Mesangial cell (primary cell): ENCODE data around the gene TRIM67. TPM values are rescaled to one million over a fixed set of nuclear protein-coding genes. Genes with fewer than 3 reads are reported as not detected.

Experiments
- total RNA-seq: library from RNA; depleted of rRNA; stranded (reverse); fragments of >200 nt; gene quantifications from 2 replicates; pipeline ENCODE4 v1.2.3, GENCODE V29; 2015

The TRIM67 gene
- 1.1 TPM in 1 of 2 replicates, not detected in the other for total RNA-seq

DNA sequence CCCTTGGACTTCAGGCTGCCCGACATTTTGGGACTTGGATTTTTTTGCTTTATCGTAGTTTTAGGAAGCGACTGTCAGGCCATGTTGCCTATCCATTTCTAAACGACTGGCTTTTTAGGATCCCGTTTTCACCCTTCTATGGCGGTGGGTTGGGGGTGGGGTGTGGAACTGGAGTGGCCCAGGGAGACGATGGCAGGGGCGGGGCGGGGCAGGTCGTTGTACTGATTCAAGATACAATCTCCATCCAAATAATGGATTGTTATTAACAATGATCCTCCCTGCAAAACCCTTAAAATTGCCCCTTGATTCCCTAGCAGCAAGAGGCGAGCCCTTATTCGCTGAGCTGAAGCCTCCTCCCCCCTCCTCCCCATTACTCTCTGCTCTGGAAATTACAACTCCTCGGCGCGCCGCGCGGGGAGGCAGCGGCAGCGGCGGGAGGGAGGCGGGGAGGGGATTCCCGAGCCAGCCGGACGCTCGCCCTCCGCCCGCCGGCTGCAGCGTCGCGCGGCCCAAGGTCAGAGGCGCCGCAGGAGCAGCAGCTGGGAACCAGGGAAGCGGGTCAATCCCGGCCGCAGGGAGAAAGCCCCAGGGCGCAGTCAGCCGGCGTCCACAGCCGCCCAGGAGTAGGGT, at the start of gene TRIM67:
TRIM67 (plus strand) TSS at position 392 of the 630 bp plus-strand sequence. CDS start 912 bp downstream, outside the sequence.

DNA sequence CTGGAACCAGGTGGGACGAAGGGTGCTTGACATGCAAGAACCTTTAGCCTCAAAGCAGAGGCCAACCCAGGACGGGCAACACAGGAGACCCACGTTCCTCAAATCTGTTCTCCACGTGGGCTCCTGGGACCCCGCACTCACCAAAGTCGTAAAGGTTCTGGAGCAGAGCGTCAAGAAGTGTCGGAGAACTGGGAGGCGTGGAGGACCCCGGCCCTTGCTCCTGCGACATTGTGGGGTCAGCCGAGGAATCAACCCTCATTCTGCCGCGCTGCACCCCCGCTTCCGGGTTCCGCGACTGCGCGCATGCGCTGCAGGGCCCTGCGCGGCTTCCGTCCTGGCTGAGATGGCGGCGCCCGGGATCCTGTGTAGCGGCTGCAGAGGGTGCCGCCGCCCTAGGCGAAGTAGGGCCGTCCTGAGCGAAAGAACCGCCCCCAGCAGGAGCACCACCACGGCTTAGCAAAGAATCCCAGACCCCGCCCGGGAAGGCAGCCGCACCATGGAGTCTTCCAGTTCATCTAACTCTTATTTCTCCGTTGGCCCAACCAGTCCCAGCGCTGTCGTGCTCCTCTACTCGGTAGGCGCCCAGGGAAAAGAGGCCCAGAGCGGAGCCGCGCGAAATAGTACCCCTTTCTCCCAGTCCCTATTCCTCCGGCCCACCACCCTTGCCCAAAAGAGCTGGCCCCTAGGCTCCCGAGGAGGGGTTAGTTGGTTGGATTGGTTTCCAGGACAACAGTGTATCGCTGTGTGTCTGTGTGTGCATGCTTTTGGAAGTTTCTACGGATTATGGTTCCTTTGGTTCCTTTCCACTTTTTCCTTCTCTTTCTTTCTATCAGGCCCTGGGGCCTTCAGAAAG, 79.3 kb downstream of the TRIM67 start, which contains the start of gene GNPAT:
GNPAT (plus strand) TSS at position 330 of the 853 bp plus-strand sequence; CDS start at position 497, 167 bp downstream.

Other genes with a start within 250 kb of the TRIM67 start
- 5.6 and 9.9 TPM in 2 replicates for gene TTC13, start 183.2 kb upstream of the TRIM67 start, total RNA-seq
- 12.4 and 14.2 TPM in 2 replicates for gene ARV1, start 183.0 kb upstream of the TRIM67 start, total RNA-seq
- gene FAM89A, start 121.8 kb upstream of the TRIM67 start, total RNA-seq: 2.8 and 7.9 TPM in 2 replicates
- gene GNPAT, start 79.2 kb downstream of the TRIM67 start, total RNA-seq: 30.9 and 34.9 TPM in 2 replicates
- 6.0 and 7.1 TPM in 2 replicates for gene EXOC8, start 175.8 kb downstream of the TRIM67 start, total RNA-seq
- 13.5 and 18.9 TPM in 2 replicates for gene SPRTN, start 176.2 kb downstream of the TRIM67 start, total RNA-seq